WI38 (cell line): Measurements from ENCODE around the gene STOML1.

Source experiments
- H3K4me3 ChIP-seq: 2 replicates; pipeline ENCODE4 v1.5.1; 2011; ENCODE audit warnings: low read depth, mild to moderate bottlenecking, control low read depth, low read length
- CTCF ChIP-seq: IDR thresholded peaks from 2 replicates; pipeline ENCODE4 v1.5.1; 2012; ENCODE audit warnings: low read depth, mild to moderate bottlenecking, control low read depth, low read length

STOML1 gene

GRCh38 chr15:73949496-73949895 lies 42.6 kb downstream of the STOML1 start:
- no peak for TF ChIP-seq CTCF
- H3K4me3 ChIP-seq = no peak overlapping the region

- no peak for TF ChIP-seq CTCF
- H3K4me3 ChIP-seq = no peak overlapping the region
Observed at GRCh38 chr15:73948982-73949381, 43.1 kb downstream of the STOML1 start.

GRCh38 chr15:73948396-73948795 lies 43.7 kb downstream of the STOML1 start:
- TF ChIP-seq CTCF = no peak
- no peak overlapping the region for H3K4me3 ChIP-seq

- no peak for TF ChIP-seq CTCF
Observed at GRCh38 chr15:73947651-73948050, 44.4 kb downstream of the STOML1 start.

GRCh38 chr15:73946795-73947370 lies 45.2 kb downstream of the STOML1 start:
- no peak for TF ChIP-seq CTCF
- no peak overlapping the region for H3K4me3 ChIP-seq

More at GRCh38 chr15:73947651-73948050, 44.4 kb downstream of the STOML1 start:
- H3K4me3 ChIP-seq = no peak overlapping the region

GRCh38 chr15:73946046-73946721 lies 45.9 kb downstream of the STOML1 start:
- TF ChIP-seq CTCF = no peak
- H3K4me3 ChIP-seq = no peak overlapping the region

GRCh38 chr15:73945130-73945508 lies 47.0 kb downstream of the STOML1 start:
- no peak overlapping the region for H3K4me3 ChIP-seq
- no peak for TF ChIP-seq CTCF
